OCI-LY1 (cell line): Measurements from ENCODE around the gene SEC61B.

ENCODE experiments used
- CTCF ChIP-seq: fragments of 200-600 bp; sonication (generic), shearing (Covaris generic); IDR thresholded peaks from 2 replicates; pipeline ENCODE4 v1.5.1; 2017; ENCODE audit warnings: mild to moderate bottlenecking, antibody characterized with exemption, low read length, moderate library complexity, mixed read lengths
- EZH2 ChIP-seq: fragments of 200-600 bp; sonication (generic), shearing (Covaris generic); IDR thresholded peaks from 2 replicates; pipeline ENCODE4 v1.8.0; 2017; ENCODE audit warnings: borderline replicate concordance, mixed run types, mild to moderate bottlenecking, antibody characterized with exemption, low read length, moderate library complexity, mixed read lengths

GRCh38 chr9:99259231-99259918, 37.3 kb downstream of the SEC61B start:
- TF ChIP-seq EZH2 (no peak), CTCF (no peak)
